ENCODE data around the gene GMCL2.

DNA sequence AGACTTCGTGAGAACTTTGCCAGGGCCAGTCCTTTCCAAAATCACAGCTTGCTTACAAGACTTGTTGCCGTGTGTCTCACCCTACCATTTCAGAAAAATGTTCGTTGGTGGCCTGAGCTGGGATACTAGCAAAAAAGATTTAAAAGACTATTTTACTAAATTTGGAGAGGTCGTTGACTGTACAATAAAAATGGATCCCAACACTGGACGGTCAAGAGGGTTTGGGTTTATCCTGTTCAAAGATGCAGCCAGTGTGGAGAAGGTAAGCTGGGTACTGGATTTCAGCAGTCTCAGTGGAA is 18.5 kb upstream of the GMCL2 start:
- TF ChIP-seq, protein P1, sequence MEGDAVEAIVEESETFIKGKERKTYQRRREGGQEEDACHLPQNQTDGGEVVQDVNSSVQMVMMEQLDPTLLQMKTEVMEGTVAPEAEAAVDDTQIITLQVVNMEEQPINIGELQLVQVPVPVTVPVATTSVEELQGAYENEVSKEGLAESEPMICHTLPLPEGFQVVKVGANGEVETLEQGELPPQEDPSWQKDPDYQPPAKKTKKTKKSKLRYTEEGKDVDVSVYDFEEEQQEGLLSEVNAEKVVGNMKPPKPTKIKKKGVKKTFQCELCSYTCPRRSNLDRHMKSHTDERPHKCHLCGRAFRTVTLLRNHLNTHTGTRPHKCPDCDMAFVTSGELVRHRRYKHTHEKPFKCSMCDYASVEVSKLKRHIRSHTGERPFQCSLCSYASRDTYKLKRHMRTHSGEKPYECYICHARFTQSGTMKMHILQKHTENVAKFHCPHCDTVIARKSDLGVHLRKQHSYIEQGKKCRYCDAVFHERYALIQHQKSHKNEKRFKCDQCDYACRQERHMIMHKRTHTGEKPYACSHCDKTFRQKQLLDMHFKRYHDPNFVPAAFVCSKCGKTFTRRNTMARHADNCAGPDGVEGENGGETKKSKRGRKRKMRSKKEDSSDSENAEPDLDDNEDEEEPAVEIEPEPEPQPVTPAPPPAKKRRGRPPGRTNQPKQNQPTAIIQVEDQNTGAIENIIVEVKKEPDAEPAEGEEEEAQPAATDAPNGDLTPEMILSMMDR (IDR thresholded peaks at IDR 0.05), result no peak
- TF ChIP-seq POLR2A (IDR thresholded peaks at IDR 0.05), result no peak
